CD8-positive, alpha-beta memory T cell (primary cell): ENCODE results near the gene ONECUT2. TPM values are rescaled to one million over a fixed set of nuclear protein-coding genes. Genes with fewer than 3 reads are reported as not detected.

ENCODE experiments used
- CTCF ChIA-PET: fragments of 350-600 bp; sonication (Branson Sonifier 250); formaldehyde crosslinking; loops from one replicate; lab custom pipeline; 2021; ENCODE audit warnings: antibody characterized with exemption; lab: Charles Lee
- POLR2A ChIA-PET: fragments of 350-600 bp; sonication (Branson Sonifier 250); formaldehyde crosslinking; loops from one replicate; lab custom pipeline; 2021; ENCODE audit warnings: antibody characterized with exemption; lab: Charles Lee
- DNase-seq, 5 donors: peaks; one replicate each; pipeline versions ENCODE4 v3.0.0 to v3.0.0-alpha.2; 2020 to 2022; ENCODE audit warnings: mixed read lengths in 1 of 5
- H3K27ac ChIP-seq: one replicate; pipeline ENCODE4 v1.7.0; 2013; ENCODE audit warnings: low read depth, mild to moderate bottlenecking, low read length, moderate library complexity
- H3K27me3 ChIP-seq: 2 replicates; pipeline ENCODE4 v1.7.0; 2013; ENCODE audit warnings: low read length, mild to moderate bottlenecking; ENCODE audit not compliant: insufficient read depth, poor library complexity, severe bottlenecking
- H3K36me3 ChIP-seq: 2 replicates; pipeline ENCODE4 v1.7.0; 2013; ENCODE audit warnings: mild to moderate bottlenecking, low read length, moderate library complexity; ENCODE audit not compliant: insufficient read depth
- H3K4me1 ChIP-seq: 2 replicates; pipeline ENCODE4 v1.7.0; 2013; ENCODE audit warnings: mild to moderate bottlenecking, low read length, moderate library complexity; ENCODE audit not compliant: insufficient read depth
- H3K4me3 ChIP-seq: 2 replicates; pipeline ENCODE4 v1.7.0; 2013; ENCODE audit warnings: mild to moderate bottlenecking, low read length
- H3K9me3 ChIP-seq: 2 replicates; pipeline ENCODE4 v1.7.0; 2013; ENCODE audit warnings: mild to moderate bottlenecking, low read length
- H3K27ac Mint-ChIP-seq, 8 donors: one replicate each; pipeline ENCODE4 v1.8.0; 2020 to 2021; ENCODE audit warnings: mixed read lengths in 8 of 8, mild to moderate bottlenecking in 6 of 8, inconsistent platforms in 3 of 8, moderate library complexity in 3 of 8
- H3K27me3 Mint-ChIP-seq, 2 donors: one replicate each; pipeline ENCODE4 v1.8.0; 2020 to 2021; ENCODE audit warnings: mixed read lengths in 2 of 2, mild to moderate bottlenecking in 1 of 2, moderate library complexity in 1 of 2
- H3K36me3 Mint-ChIP-seq, 3 donors: one replicate each; pipeline ENCODE4 v1.8.0; 2020 to 2021; ENCODE audit warnings: mixed read lengths in 3 of 3, inconsistent platforms in 1 of 3, mild to moderate bottlenecking in 1 of 3
- H3K4me1 Mint-ChIP-seq, 3 donors: one replicate each; pipeline ENCODE4 v1.8.0; 2020 to 2021; ENCODE audit warnings: mixed read lengths in 3 of 3, inconsistent platforms in 1 of 3, mild to moderate bottlenecking in 1 of 3
- H3K4me3 Mint-ChIP-seq, 7 donors: one replicate each; pipeline ENCODE4 v1.8.0; 2020 to 2021; ENCODE audit warnings: mixed read lengths in 7 of 7, mild to moderate bottlenecking in 6 of 7, moderate library complexity in 4 of 7, inconsistent platforms in 2 of 7
- H3K9me3 Mint-ChIP-seq, 5 donors: one replicate each; pipeline ENCODE4 v1.8.0; 2020 to 2022; ENCODE audit warnings: mixed read lengths in 5 of 5, mild to moderate bottlenecking in 3 of 5, moderate library complexity in 2 of 5, inconsistent platforms in 1 of 5
- polyA plus RNA-seq: library from polyadenylated mRNA; unstranded; fragments of 300-500 nt; fragmentation: Illumina TruSeq; gene quantifications from one replicate; pipeline ENCODE4 v1.2.3, GENCODE V29; 2021
- total RNA-seq, 2 experiments: library from RNA; stranded (reverse); gene quantifications; one replicate each; pipeline ENCODE4 v1.2.3, GENCODE V29; 2021

ONECUT2 gene
- total and polyA plus RNA-seq, 3 experiments from 2014 or later: not detected

DNA sequence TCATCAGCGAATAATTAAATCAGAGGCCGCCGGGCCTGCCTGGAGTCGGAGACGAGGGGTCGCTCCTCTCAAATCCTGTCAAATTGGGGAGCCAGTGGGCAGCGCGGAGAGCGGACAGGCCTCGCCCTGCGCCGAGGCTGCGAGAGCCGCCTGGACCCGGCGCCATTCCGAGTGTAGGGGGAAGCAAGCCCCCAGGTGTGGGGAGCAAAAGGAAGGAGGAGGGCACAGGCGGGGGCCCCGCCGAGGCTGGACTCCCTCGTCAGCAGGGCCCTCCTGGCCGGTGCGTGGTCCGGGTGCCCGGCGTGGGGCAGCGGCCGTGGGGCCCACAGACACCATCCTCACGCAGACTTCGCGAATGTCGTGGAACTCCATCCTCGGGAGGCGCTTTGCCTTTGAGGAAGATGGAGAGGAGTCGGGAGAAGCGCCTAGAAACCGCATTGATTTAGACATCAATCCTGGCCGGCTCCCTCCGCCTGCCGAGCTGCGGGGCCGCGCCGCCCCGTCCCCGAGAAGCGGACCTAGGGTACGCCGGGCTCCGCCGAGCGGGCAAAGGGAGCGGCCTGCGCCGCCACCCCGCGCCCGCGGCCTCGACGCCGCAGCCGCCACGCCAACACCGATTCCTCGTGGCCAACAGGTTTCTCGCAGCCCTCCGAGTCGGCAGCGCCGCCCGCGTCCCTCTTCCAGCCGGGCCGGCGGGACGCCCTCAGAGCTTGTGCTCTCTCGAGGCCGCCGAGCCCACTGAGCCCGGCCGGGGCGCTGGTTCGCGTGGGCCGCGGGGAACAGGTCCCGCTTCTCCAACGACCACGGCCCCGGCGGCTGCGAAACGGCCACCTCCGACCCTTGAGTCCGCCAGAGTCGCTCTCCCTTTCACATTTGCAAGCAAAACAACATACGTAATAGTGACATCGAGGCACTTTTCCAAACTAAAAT is 6.7 kb upstream of the ONECUT2 start:
- ChIA-PET POLR2A (no interaction called here), CTCF (no interaction called here)
- peaks cover 45% of the 10 kb centered on the region for H3K27me3 ChIP-seq
- no peaks in the 10 kb centered on the region for H3K4me1 ChIP-seq
- Mint-ChIP-seq H3K27ac (peak overlapping the region in 1 of 8 donors; percentile 11), H3K27me3 (peaks cover 73 to 80% of the 10 kb centered on the region in 2 donors), H3K4me1 (peaks cover 12 to 18% (median 14%) of the 10 kb centered on the region in 3 donors), H3K36me3 (no peaks in the 10 kb centered on the region), H3K9me3 (peaks cover 6 to 26% (median 24%) of the 10 kb centered on the region in 5 donors), H3K4me3 (peak overlapping the region in 6 of 7 donors; percentile 37 to 59 (median 47))
- no peak overlapping the region for H3K4me3 ChIP-seq
- no peaks in the 10 kb centered on the region for H3K36me3 ChIP-seq
- H3K9me3 ChIP-seq: no peaks in the 10 kb centered on the region
- DNase-seq: no peak
- H3K27ac ChIP-seq: no peak overlapping the region

DNA sequence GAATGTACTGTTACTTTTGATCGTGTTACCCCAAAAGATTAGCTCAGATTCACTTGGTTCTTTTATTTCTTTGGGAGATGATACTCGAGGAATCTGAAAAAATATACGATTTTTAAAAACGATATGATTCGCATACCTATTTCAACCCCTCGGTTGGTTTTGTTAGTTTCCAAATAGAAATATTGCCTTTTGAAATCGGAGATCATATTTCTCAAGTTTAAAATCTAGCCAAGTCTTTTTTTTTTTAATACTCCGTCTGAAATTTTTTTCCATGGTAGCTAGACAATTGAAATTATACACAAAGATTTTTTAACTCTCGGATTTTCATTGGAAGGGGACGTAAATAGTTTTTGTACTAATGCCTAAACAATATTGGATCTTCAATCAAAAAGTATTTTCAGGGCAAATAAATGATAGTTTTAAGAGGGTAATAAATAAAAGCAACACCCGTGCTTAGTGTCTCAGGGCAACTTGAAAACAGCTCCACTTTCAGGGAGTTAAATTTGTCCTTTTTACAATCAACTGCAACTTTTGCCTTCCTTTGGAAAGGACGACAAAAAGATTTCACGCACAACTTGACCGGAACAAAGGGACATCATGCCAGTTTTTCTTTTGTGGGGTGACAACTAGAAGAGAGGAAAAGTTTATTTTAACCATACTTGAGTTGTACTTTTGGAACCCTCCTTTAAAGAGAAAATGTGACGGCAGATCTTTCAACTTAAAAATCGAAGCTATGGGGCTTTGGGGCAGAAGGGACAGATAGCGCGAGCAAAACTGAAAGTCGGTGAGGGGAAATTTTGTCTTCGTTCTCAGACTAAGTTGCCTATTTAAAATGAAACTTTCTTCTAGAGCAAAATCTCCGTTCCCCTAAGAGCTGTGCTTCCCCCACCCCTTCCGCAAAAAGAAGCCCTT is 5.8 kb upstream of the ONECUT2 start:
- Mint-ChIP-seq H3K27me3 (peaks cover 78 to 82% of the 10 kb centered on the region in 2 donors), H3K9me3 (peaks cover 6 to 30% (median 24%) of the 10 kb centered on the region in 5 donors), H3K4me1 (peaks cover 17 to 19% (median 19%) of the 10 kb centered on the region in 3 donors), H3K4me3 (peak overlapping the region in 6 of 7 donors; percentile 37 to 59 (median 47)), H3K36me3 (no peaks in the 10 kb centered on the region), H3K27ac (peak overlapping the region in 1 of 8 donors; percentile 11)
- Histone ChIP-seq H3K9me3 (no peaks in the 10 kb centered on the region), H3K27ac (no peak overlapping the region), H3K27me3 (peaks cover 55% of the 10 kb centered on the region), H3K36me3 (no peaks in the 10 kb centered on the region), H3K4me3 (no peak overlapping the region), H3K4me1 (peaks cover 1% of the 10 kb centered on the region)
- ChIA-PET CTCF (no interaction called here), POLR2A (no interaction called here)
- DNase-seq: no peak

DNA sequence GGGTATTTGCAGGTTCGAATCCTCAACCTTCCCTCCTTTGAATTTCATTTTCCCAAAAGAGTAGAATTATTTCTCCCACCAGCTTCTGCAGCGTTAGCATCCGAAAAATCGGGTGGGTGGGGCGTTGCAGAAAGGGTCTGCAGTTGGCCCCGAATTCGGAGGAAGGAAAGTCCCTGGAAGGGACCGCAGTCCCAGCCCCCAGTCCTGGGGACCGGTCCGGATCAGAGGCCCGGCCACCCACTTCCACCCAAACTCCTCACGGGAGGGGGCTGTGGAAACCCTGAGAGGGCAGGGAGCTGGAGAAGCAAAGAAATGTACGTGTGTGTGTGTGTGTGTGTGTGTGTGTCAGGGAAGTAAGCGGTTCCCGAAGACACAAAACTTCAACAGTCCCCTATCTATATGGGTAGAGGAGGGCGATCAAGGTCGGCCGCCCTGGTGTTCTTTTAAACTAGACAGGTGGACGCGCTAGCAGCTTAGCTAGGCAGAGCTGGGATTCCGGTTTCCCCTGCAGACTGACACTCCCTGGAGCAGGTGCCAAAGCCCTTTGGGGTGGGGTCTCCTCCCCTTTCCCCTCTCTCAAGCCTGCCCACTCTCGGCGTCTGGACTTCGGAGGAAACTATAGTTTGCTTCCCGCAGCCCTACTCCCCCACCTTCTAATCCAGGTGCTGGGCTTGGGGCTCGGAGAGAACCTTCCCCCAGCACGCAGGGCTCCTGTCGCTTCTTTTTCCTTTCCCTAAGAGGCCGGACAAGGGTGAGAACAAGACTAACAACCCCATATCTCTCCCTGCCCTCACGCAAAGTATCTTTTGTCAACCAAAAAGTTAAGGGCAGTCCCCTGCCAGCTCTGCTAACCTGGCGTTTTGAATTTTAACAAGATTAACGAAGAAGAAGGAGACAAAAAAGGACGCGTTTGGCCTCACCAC is 4.8 kb upstream of the ONECUT2 start:
- Histone ChIP-seq H3K4me3 (no peak overlapping the region), H3K36me3 (no peaks in the 10 kb centered on the region), H3K4me1 (peaks cover 5% of the 10 kb centered on the region), H3K27me3 (peaks cover 61% of the 10 kb centered on the region), H3K9me3 (no peaks in the 10 kb centered on the region), H3K27ac (no peak overlapping the region)
- H3K4me3 Mint-ChIP-seq: peak overlapping the region in 2 of 7 donors; percentile 53 to 72
- peaks cover 22 to 23% (median 23%) of the 10 kb centered on the region in 3 donors for H3K4me1 Mint-ChIP-seq
- DNase-seq: no peak
- POLR2A ChIA-PET: no interaction called here
- CTCF ChIA-PET: no interaction called here
- H3K27ac Mint-ChIP-seq: no peak overlapping the region
- peaks cover 6 to 31% (median 24%) of the 10 kb centered on the region in 5 donors for H3K9me3 Mint-ChIP-seq
- H3K36me3 Mint-ChIP-seq: no peaks in the 10 kb centered on the region
- peaks cover 70 to 78% of the 10 kb centered on the region in 2 donors for H3K27me3 Mint-ChIP-seq

DNA sequence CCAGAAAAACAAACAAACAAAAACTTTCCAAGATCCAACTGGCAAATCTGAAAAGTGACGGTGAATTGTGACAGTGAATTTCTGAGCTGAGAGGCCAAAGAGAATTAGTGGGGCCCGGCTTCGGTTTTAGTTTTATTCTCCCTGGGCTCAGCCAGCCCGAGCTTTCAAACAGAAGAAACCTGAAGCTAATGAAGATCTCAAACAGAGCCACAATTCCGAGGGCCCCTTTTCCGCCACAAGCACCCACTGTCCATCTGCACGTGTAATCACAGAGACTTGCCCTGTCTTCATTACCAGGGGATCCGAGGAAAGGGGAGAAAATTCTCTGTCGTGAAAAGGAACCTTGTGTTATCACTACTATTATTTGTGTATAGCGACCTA is 4.2 kb upstream of the ONECUT2 start:
- no peak for DNase-seq
- H3K4me3 ChIP-seq: no peak overlapping the region
- Mint-ChIP-seq H3K27me3 (peaks cover 67 to 75% of the 10 kb centered on the region in 2 donors), H3K36me3 (no peaks in the 10 kb centered on the region), H3K4me1 (peaks cover 23 to 24% (median 23%) of the 10 kb centered on the region in 3 donors), H3K4me3 (peak overlapping the region in 1 of 7 donors; percentile 19), H3K27ac (no peak overlapping the region), H3K9me3 (peaks cover 6 to 31% (median 21%) of the 10 kb centered on the region in 5 donors)
- H3K4me1 ChIP-seq: peaks cover 5% of the 10 kb centered on the region
- H3K36me3 ChIP-seq: no peaks in the 10 kb centered on the region
- ChIA-PET POLR2A (no interaction called here), CTCF (no interaction called here)
- H3K9me3 ChIP-seq: no peaks in the 10 kb centered on the region
- H3K27ac ChIP-seq: no peak overlapping the region
- H3K27me3 ChIP-seq: peaks cover 61% of the 10 kb centered on the region

DNA sequence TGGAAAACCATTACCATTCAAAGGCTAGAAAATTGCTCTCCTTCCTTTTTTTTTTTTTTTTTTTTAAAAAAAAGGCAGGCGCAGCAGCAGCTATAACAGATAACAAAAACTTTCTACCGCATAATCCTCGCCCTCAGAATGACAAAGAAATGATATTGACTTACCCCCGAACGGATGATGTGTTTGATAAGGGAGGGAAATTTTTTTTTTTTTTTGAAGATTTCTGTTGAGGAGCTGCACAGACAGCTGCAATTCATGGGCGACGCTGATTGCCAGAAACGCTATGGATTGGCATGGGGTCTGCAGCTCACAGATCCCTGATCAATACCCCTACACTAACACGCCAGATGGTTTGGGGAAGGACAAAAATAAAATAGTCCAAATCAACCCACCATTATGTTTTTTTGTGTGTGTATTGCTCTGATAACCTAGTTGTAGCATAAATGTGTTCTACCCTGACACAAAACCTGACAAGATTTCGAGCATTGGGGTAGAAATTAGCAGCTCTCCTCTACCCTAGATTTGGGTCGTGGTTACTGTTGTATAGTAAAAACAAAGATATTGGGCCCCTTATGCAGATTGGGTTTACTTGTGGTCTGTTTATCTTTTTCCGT is 3.6 kb upstream of the ONECUT2 start:
- no peaks in the 10 kb centered on the region for H3K36me3 ChIP-seq
- peaks cover 69 to 75% of the 10 kb centered on the region in 2 donors for H3K27me3 Mint-ChIP-seq
- DNase-seq: no peak
- H3K9me3 Mint-ChIP-seq: peaks cover 6 to 30% (median 18%) of the 10 kb centered on the region in 5 donors
- peak overlapping the region in 1 of 8 donors; percentile 15 for H3K27ac Mint-ChIP-seq
- peaks cover 23 to 30% (median 24%) of the 10 kb centered on the region in 3 donors for H3K4me1 Mint-ChIP-seq
- POLR2A ChIA-PET: no interaction called here
- H3K36me3 Mint-ChIP-seq: no peaks in the 10 kb centered on the region
- no peak overlapping the region for H3K4me3 ChIP-seq
- H3K27ac ChIP-seq: no peak overlapping the region
- H3K9me3 ChIP-seq: no peaks in the 10 kb centered on the region
- peaks cover 5% of the 10 kb centered on the region for H3K4me1 ChIP-seq
- peaks cover 61% of the 10 kb centered on the region for H3K27me3 ChIP-seq
- peak overlapping the region in 1 of 7 donors; percentile 40 for H3K4me3 Mint-ChIP-seq
- CTCF ChIA-PET: no interaction called here

DNA sequence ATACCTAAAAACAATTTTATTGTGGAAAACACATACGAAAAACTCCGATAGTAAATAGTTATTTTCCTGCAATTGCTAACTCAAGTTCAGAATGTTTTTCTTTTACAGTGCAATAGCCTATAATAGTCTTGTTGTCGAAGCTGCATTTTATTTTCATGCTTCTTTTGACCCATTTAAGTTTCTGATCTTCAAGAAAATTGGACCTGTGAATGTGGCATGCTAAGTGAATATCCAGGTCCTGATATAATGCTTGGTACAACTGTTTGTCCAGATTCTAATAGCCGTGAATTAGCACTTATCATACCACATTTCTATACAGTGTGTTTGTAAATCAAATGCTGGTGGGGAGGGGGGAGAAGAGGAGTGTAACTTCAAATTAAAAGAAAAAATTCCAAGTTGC is 3.0 kb upstream of the ONECUT2 start:
- Mint-ChIP-seq H3K27me3 (peaks cover 69 to 75% of the 10 kb centered on the region in 2 donors), H3K27ac (no peak overlapping the region), H3K4me1 (peaks cover 28 to 35% (median 30%) of the 10 kb centered on the region in 3 donors), H3K9me3 (peaks cover 6 to 26% (median 18%) of the 10 kb centered on the region in 5 donors), H3K36me3 (no peaks in the 10 kb centered on the region), H3K4me3 (no peak overlapping the region)
- DNase-seq: no peak
- Histone ChIP-seq H3K27me3 (peaks cover 61% of the 10 kb centered on the region), H3K4me1 (peaks cover 6% of the 10 kb centered on the region), H3K36me3 (no peaks in the 10 kb centered on the region), H3K4me3 (no peak overlapping the region), H3K9me3 (no peaks in the 10 kb centered on the region), H3K27ac (no peak overlapping the region)
- POLR2A ChIA-PET: no interaction called here
- CTCF ChIA-PET: no interaction called here
